GM19455 (cell line): ENCODE results near the gene TNFAIP1.

Experiments used
- ATAC-seq: cut with Tn5 transposase; IDR thresholded peaks from one replicate; pipeline ENCODE4 v1.9.1; 2021; ENCODE audit not compliant: unreplicated experiment

The TNFAIP1 gene

DNA sequence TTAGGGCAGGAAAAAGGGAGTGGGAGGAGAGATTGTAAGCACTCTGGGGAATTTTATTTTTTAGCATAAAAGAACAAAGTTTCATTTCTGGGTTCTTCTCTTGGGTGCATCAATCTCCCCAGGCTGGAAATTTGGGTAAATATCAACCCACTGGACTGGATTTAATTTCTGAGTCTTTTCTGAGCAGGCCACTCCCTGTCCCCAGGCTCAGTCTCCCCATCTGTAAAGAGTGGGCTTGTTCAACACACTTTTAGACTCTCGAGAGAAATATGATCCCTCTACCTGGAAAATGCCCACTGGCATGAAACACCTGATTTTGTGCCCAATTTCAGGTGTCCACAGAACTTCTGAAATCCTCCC lies 35.2 kb downstream of the TNFAIP1 start:
- ATAC-seq = no peak

DNA sequence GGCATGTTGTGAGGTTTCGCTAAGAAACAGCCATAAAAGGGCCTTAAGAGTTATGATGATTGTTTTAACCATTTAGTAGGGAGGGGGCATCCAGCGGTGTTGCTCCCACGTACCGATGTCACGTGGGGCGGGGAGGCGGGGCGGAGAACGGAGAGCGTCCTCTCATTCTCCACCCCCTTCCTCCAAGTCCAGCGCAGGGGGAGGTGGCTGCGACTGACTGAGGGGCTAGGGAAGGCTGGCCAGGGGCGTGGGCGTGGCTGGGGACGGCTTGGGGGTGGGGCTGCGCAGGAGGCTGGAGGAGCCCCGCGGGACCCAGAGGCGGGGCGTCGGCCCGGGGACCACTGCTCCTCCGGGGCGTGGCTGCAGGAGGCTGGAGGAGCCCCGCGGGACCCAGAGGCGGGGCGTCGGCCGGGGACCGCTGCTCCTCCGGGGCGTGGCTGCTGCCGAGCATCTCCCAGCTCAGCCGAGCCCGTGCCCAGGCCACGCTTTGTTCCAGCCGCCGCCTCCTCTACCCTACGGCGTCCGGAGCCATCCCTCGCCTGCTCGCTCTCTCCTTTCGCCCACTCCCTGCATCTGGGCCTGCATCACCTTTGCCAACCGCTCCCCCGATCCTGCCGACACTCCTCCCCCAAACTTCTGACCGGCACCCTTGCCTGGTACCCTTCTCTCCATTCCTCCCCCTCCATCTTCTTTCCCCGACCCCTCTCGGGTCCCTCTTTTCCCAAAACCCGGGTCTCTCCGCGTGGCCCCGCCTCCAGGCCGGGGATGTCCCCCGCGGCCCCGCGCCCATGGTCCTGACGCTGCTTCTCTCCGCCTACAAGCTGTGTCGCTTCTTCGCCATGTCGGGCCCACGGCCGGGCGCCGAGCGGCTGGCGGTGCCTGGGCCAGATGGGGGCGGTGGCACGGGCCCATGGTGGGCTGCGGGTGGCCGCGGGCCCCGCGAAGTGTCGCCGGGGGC lies 36.0 kb downstream of the TNFAIP1 start, which contains the start of gene SARM1:
SARM1 (plus strand) TSS at position 450 of the 958 bp plus-strand sequence; CDS start at position 789, 339 bp downstream.
- ATAC-seq = peak; percentile 50

DNA sequence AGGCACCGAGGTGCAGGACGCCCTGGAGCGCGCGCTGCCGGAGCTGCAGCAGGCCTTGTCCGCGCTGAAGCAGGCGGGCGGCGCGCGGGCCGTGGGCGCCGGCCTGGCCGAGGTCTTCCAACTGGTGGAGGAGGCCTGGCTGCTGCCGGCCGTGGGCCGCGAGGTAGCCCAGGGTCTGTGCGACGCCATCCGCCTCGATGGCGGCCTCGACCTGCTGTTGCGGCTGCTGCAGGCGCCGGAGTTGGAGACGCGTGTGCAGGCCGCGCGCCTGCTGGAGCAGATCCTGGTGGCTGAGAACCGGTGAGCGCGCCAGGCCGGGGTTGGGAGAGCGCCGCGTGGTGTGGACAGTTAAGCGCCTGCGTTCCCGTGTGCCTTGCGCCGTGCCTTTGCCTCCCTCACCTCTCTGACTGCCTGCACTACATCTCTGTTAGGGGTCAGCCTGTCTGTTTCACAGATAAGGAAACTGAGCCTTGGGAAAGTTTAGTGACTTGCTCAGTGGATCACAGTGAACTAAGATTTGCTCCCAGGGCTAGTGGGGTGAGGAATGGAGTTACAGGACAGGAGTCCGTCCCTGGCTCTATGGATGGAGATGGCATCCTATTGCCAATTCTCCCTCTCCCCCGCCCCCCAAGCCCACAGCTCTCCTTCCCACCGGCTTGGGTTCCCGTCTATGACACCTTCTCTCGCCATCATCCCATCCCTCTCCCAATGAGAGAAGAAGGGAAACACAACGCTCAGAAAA lies 36.8 kb downstream of the TNFAIP1 start:
- ATAC-seq = peak; percentile 25

DNA sequence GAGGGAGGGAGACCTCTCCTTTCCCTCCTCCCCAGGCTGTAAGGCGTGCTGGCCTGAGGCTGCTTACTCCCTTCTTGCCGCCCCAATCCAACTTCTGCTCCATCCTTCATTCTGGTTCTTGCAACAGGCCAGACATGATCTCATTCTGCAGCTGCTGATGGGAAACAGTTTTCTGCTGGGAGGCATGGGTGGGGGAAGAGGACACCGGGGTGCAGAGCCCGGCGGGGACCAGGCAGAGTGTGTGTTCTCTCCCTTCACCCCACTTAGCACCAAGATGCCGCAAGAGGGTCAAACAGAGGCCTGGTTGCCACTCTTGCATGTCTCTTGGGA lies 37.3 kb downstream of the TNFAIP1 start:
- ATAC-seq = no peak

DNA sequence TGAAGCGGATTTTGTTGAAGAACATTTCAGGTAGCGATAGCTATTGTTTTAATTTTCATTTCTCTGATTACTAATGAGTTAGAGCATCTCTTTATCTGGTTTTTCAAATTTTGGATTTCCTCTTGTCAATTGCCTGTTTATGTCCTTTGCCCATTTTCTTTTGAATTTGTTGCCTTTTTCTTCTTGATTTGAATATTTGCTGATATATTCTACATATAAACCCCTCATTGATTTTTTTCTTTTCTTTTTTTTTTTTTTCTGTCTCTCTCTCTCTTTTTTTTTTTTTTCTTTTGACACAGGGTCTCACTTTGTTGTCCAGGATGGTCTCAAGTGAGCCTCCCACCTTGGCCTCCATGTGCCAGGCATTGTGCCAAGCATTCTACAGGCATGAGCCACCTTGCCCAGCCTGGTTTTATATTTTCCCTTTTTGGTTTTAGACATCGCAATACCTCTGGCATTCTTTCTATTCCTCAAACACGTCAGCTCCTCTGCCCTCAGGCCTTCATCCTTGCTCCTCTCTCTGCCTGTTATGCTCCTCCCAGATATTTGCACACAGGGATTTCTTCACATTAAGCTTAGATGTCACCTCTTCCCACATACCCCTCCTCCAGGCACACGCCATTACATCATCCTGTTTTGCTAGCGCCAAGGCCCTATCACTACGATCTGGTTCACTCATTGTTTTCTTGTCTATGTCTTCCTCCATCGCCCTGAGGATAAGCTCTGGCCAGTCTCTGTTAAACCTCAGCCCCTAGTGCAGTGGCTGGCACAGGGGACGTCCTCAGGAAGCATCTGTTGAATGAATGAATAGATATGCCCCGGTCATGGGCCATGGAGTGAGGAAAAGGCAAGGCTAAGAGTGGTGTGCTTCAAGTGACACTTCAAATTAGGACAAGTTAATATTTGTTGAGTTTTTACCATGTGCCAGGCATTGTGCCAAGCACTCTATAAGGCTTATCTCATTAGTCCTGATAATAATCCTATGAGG lies 44.5 kb downstream of the TNFAIP1 start:
- ATAC-seq = no peak

DNA sequence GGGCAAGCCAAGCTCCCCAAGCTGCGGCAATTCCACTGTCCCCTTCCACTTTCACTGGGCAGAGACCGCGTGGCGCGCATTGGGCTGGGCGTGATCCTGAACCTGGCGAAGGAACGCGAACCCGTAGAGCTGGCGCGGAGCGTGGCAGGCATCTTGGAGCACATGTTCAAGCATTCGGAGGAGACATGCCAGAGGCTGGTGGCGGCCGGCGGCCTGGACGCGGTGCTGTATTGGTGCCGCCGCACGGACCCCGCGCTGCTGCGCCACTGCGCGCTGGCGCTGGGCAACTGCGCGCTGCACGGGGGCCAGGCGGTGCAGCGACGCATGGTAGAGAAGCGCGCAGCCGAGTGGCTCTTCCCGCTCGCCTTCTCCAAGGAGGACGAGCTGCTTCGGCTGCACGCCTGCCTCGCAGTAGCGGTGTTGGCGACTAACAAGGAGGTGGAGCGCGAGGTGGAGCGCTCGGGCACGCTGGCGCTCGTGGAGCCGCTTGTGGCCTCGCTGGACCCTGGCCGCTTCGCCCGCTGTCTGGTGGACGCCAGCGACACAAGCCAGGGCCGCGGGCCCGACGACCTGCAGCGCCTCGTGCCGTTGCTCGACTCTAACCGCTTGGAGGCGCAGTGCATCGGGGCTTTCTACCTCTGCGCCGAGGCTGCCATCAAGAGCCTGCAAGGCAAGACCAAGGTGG lies 45.7 kb downstream of the TNFAIP1 start:
- no peak for ATAC-seq

- ATAC-seq = peak; percentile 78
Measured at GRCh38 chr17:28384281-28385036, 48.9 kb downstream of the TNFAIP1 start.

DNA sequence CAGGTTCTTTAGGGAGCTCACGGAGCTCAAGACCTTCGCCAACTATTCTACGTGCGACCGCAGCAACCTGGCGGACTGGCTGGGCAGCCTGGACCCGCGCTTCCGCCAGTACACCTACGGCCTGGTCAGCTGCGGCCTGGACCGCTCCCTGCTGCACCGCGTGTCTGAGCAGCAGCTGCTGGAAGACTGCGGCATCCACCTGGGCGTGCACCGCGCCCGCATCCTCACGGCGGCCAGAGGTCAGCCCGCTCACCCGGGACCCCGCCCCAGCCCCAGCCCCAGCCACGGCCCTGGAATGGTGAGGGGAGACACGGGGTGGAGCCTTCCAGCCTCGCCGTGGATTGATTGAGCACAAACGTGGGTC lies 49.5 kb downstream of the TNFAIP1 start:
- peak; percentile 30 for ATAC-seq

DNA sequence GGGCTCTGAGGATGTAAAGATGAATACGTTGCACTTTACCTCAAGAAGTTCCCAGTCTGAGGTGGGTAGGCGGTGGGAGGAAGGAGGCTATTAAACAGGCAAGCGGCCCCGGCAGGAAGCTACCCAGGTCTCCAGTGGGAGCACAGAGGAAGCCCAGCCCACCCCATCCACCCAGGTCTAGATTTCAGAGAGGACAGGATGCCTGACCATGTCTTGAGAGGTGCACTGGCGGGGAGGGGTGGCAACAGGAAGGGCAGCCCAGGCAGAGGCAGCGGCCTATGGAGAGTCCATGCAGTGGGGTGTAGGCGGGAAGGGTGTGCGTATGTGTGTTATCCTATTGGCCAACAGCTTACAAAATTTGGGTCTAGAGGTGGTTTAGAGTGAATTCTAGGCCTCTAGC lies 49.8 kb downstream of the TNFAIP1 start:
- ATAC-seq = no peak

- ATAC-seq = no peak
Measured at GRCh38 chr17:28386391-28386790, 50.8 kb downstream of the TNFAIP1 start.

GRCh38 chr17:28388106-28388505 lies 52.5 kb downstream of the TNFAIP1 start:
- ATAC-seq = no peak

GRCh38 chr17:28390141-28390540 lies 54.6 kb downstream of the TNFAIP1 start:
- ATAC-seq = no peak

DNA sequence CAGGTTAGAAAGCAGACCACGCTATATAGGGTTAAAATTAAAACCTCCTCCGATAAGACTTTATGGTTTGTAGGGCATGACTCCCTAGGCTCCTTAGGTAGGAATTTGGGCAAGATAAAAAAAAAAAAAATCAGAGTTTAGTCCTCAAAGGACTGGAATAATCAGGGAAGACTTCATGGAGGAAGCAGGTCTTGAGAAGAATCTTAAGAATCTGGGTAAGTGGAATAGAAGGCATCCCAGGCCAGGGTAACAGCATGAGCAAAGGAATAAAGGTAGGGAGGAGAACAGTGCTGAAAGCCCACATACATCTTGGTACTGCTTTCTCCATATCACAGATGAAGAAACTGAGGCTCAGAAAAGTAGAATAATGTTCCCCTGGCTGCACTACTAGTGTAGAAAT lies 55.0 kb downstream of the TNFAIP1 start:
- ATAC-seq = no peak

DNA sequence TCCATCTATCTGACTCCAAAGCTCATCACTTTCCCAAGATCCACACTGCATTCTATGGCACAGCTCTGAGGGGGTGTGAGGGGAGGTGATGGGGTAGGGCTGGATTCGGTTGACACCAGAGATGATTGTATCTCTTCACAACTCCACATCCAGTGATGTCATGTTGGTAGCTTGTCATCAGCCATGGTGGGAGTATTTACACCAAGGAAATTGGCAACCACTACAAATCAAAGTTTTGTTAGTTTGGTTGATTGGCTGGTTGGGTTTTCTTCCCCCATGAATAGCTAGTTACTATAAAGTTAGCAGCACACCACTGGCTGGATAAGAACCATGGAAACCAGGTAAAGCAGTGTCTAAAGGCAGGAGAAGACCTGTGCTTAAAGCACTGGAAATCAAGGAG lies 55.4 kb downstream of the TNFAIP1 start:
- no peak for ATAC-seq

- ATAC-seq = no peak
Measured at GRCh38 chr17:28391401-28391800, 55.8 kb downstream of the TNFAIP1 start.

DNA sequence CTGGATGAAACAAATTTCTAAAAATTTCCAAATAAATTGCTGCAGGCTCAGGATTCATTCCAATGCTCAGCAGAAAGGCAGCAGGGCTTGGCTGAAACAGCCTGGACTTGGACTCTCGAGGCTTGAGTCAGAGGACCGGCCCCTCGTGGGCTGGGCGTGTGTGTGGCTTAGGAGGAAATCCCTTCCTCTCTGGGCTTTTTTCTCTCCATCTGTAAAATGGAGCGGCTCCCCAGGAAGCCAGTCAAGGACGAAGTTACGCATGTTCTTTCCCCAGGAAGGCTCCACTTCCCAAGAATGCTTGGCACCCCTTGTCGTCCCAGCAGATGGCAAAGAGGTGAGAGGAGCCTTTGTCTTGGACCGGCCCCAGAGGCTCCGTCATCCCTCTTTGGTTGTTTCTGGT lies 56.9 kb downstream of the TNFAIP1 start:
- ATAC-seq = no peak

DNA sequence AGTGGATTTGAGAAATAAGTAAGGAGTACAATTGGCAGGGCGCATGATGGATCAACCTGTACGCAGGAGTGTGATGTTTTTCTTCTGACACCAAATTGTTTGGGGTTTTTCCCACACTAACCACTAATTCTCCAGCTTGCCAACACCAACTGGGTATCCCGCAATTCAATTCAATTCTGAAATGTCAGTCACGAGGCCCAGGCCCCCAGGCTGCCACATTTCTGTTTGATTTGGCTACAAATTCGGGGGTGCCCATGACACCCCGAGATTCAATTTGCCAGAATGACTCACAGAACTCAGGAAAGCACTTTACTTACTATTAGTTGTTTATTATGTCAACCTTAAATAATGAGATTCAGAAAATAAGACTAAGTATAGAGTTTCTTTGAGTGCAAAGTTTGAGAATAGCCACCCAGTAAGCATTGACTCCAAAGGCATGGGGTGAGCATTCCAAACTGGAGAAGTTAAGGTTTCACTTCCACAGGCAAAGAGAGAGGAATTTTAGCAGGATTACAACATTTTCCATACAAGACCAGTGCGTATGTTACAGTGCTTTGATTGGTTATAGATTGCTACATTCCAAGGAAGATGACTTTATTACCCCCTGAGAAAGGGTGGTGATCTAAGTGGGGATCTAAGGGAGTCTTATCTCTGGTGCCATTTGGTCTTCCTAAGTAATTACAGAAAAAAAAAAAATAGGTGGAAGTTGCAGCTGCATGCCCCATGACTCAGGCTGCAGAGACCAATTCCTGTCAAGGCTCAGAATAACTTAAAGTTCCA lies 59.0 kb downstream of the TNFAIP1 start:
- no peak for ATAC-seq

DNA sequence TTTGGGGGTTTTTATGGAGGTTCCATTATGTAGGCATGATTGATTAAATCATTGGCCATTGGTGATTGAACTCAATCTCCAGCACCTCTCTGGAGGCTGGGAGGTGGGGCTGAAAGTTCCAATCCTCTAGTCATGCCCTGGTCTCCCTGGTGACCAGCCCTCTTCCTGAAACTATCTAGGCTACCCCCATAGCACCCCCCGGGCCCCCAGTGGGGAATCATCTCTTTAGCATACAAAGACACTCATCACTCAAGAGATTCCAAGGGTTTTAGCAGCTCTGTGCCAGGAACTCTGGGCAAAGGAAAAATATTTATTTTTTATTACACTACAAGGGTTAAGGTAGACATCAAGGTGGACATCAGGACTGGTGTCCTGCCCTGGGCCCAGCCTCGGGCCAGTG lies 59.9 kb downstream of the TNFAIP1 start:
- no peak for ATAC-seq

- ATAC-seq = no peak
Measured at GRCh38 chr17:28395968-28396367, 60.4 kb downstream of the TNFAIP1 start.
